ENCODE measurements around the gene IQSEC1. TPM values are rescaled to one million over a fixed set of nuclear protein-coding genes. Genes with fewer than 3 reads are reported as not detected.

IQSEC1 gene
- total and polyA plus RNA-seq, 2 experiments from 2014 or later: 8.0 to 51.9 TPM

- TF ChIP-seq ETS1 (IDR thresholded peaks at IDR 0.05) (no peak), REST (IDR thresholded peaks at IDR 0.05; ENCODE audit: unreplicated experiment) (no peak)
Measured at GRCh38 chr3:12994607-12995388, 78.4 kb downstream of the IQSEC1 start (continued).

GRCh38 chr3:12994357-12994606 lies 78.9 kb downstream of the IQSEC1 start:
- peak overlapping the region; percentile 75 for H3K4me3 ChIP-seq
- H3K9me2 ChIP-seq (ENCODE audit: insufficient read depth): no peaks in the 10 kb centered on the region
- peak overlapping the region; percentile 92; the same call in 1 of the 2 replicates for H2AFZ ChIP-seq
- no peaks in the 10 kb centered on the region for H3K79me2 ChIP-seq (replicated peaks; ENCODE audit: insufficient read depth)
- H4K20me1 ChIP-seq (replicated peaks; ENCODE audit: insufficient read depth): no peaks in the 10 kb centered on the region
- peak; percentile 43 for ATAC-seq
- peak; percentile 50 for DNase-seq (ENCODE audit: low spot score)
- H3F3A ChIP-seq (replicated peaks; ENCODE audit: low read depth): no peaks in the 10 kb centered on the region
- H3K4me1 Mint-ChIP-seq: peaks cover 15% of the 10 kb centered on the region
- H3K27me3 Mint-ChIP-seq (ENCODE audit: insufficient read depth, low read depth, poor library complexity): peaks cover 22% of the 10 kb centered on the region
- H3K27ac ChIP-seq (ENCODE audit: low read depth): no peak overlapping the region
- no peaks in the 10 kb centered on the region for H3K36me3 ChIP-seq (ENCODE audit: insufficient read depth)
- peaks cover 9% of the 10 kb centered on the region for H3K4me1 ChIP-seq (ENCODE audit: insufficient read depth)
- no peak overlapping the region for H3K27ac Mint-ChIP-seq
- TF ChIP-seq ETS1 (IDR thresholded peaks at IDR 0.05): no peak
- 0 out of 2 replicates have a peak, but pooled peaks have one; percentile 7 for TF ChIP-seq CREB1 (CRISPR knock-in tag; IDR thresholded peaks at IDR 0.05; ENCODE audit: low read depth)
- H3K4me2 ChIP-seq: peak overlapping the region; percentile 92
- H3K9me3 Mint-ChIP-seq: no peaks in the 10 kb centered on the region
- peaks cover 17% of the 10 kb centered on the region for H3K27me3 ChIP-seq (ENCODE audit: insufficient read depth)
- peak overlapping the region; percentile 79 for H3K4me3 Mint-ChIP-seq
- no peaks in the 10 kb centered on the region for H3K36me3 Mint-ChIP-seq (ENCODE audit: low read depth)

- H3K27ac ChIP-seq (ENCODE audit: low read depth): no peak overlapping the region
- TF ChIP-seq POLR2AphosphoS5 (IDR thresholded peaks at IDR 0.05; ENCODE audit: low read depth): no peak
- no peak for TF ChIP-seq ZNF331 (CRISPR knock-in tag; IDR thresholded peaks at IDR 0.05; ENCODE audit: low read depth)
- TF ChIP-seq ETS1 (IDR thresholded peaks at IDR 0.05): no peak
- no peak for TF ChIP-seq STAT1 (IDR thresholded peaks at IDR 0.05; ENCODE audit: unreplicated experiment)
- no peak for TF ChIP-seq JUNB (IDR thresholded peaks at IDR 0.05; ENCODE audit: unreplicated experiment)
- no peak for TF ChIP-seq ZNF114 (CRISPR knock-in tag; IDR thresholded peaks at IDR 0.05)
- no peak for TF ChIP-seq REST (IDR thresholded peaks at IDR 0.05; ENCODE audit: unreplicated experiment)
Measured at GRCh38 chr3:12993517-12994356, 79.5 kb downstream of the IQSEC1 start.

More at GRCh38 chr3:12993517-12994356, 79.5 kb downstream of the IQSEC1 start:
- H2AFZ ChIP-seq: peak overlapping the region; percentile 63; the same call in 1 of the 2 replicates
- 0 out of 2 replicates have a peak, but pooled peaks cover 3% of the 10 kb centered on the region for H4K20me1 ChIP-seq (replicated peaks; ENCODE audit: insufficient read depth)
- peak overlapping the region; percentile 92 for H3K4me2 ChIP-seq
- Mint-ChIP-seq H3K4me1 (peaks cover 15% of the 10 kb centered on the region), H3K27me3 (ENCODE audit: insufficient read depth, low read depth, poor library complexity) (peaks cover 21% of the 10 kb centered on the region), H3K36me3 (ENCODE audit: low read depth) (no peaks in the 10 kb centered on the region), H3K4me3 (peak overlapping the region; percentile 79), H3K9me3 (no peaks in the 10 kb centered on the region), H3K27ac (no peak overlapping the region)
- H3K36me3 ChIP-seq (ENCODE audit: insufficient read depth): no peaks in the 10 kb centered on the region
- H3K79me2 ChIP-seq (replicated peaks; ENCODE audit: insufficient read depth): no peaks in the 10 kb centered on the region
- H3F3A ChIP-seq (replicated peaks; ENCODE audit: low read depth): no peaks in the 10 kb centered on the region
- ATAC-seq (peak; percentile 26), DNase-seq (ENCODE audit: low spot score) (peak; percentile 60)
- peak overlapping the region; percentile 80 for H3K4me3 ChIP-seq
- H3K9me2 ChIP-seq (ENCODE audit: insufficient read depth): no peaks in the 10 kb centered on the region
- peaks cover 9% of the 10 kb centered on the region for H3K4me1 ChIP-seq (ENCODE audit: insufficient read depth)
- peaks cover 17% of the 10 kb centered on the region for H3K27me3 ChIP-seq (ENCODE audit: insufficient read depth)
